ENCODE results near the gene TNFSF12. TPM values are rescaled to one million over a fixed set of nuclear protein-coding genes. Genes with fewer than 3 reads are reported as not detected.
A peak's percentile ranks its signal among the peaks of the same experiment; 100 is the strongest.

TNFSF12 gene
- total RNA-seq, 3 donors from 2014 or later, result 39.3 to 65.3 (median 41.1) TPM

- intact Hi-C loops (cut with DNase I; ENCODE audit: low total_unique reads), result no loop called here
Observed at GRCh38 chr17:7588553-7589203, 39.8 kb downstream of the TNFSF12 start.

GRCh38 chr17:7589204-7589868 lies 40.5 kb downstream of the TNFSF12 start:
- Histone ChIP-seq H3K4me3 (peak overlapping the region; percentile 32 to 79 (median 60)), H3K27me3 (no peaks in the 10 kb centered on the region), H3K36me3 (peaks cover 12% of the 10 kb centered on the region), H3K27ac (peak overlapping the region; percentile 68 to 80), H3K9me3 (no peaks in the 10 kb centered on the region), H3K4me1 (peaks cover 2 to 11% of the 10 kb centered on the region in 2 donors)
- peak; percentile 79 to 82 for DNase-seq (ENCODE audit: low spot score in 2 of 2)
- intact Hi-C loops (cut with DNase I; ENCODE audit: low total_unique reads), result no loop called here
- TF ChIP-seq CTCF (IDR thresholded peaks at IDR 0.05) (peak; percentile 72 to 93 (median 80)), POLR2A (IDR thresholded peaks at IDR 0.05) (no peak), POLR2AphosphoS5 (IDR thresholded peaks at IDR 0.05) (peak; percentile 36 to 44 (median 41))

More at GRCh38 chr17:7588553-7589203, 39.8 kb downstream of the TNFSF12 start:
- H3K27ac ChIP-seq, result peak overlapping the region; percentile 68 to 80
- TF ChIP-seq POLR2A (IDR thresholded peaks at IDR 0.05), result no peak
- TF ChIP-seq CTCF (IDR thresholded peaks at IDR 0.05), result no peak
- no peak for TF ChIP-seq POLR2AphosphoS5 (IDR thresholded peaks at IDR 0.05)
- peaks cover 2 to 12% of the 10 kb centered on the region in 2 donors for H3K4me1 ChIP-seq
- no peaks in the 10 kb centered on the region for H3K27me3 ChIP-seq
- peaks cover 12% of the 10 kb centered on the region for H3K36me3 ChIP-seq
- no peaks in the 10 kb centered on the region for H3K9me3 ChIP-seq
- no peak for DNase-seq (ENCODE audit: low spot score in 2 of 2)
- peak overlapping the region; percentile 32 to 79 (median 60) for H3K4me3 ChIP-seq

- no peaks in the 10 kb centered on the region for H3K27me3 ChIP-seq
- intact Hi-C loops (cut with DNase I; ENCODE audit: low total_unique reads), result no loop called here
- H3K4me1 ChIP-seq, result peaks cover 2 to 6% of the 10 kb centered on the region in 2 donors
- H3K9me3 ChIP-seq, result no peaks in the 10 kb centered on the region
- H3K36me3 ChIP-seq, result peaks cover 12% of the 10 kb centered on the region
- no peak for TF ChIP-seq CTCF (IDR thresholded peaks at IDR 0.05)
- TF ChIP-seq POLR2A (IDR thresholded peaks at IDR 0.05), result no peak
- no peak for TF ChIP-seq POLR2AphosphoS5 (IDR thresholded peaks at IDR 0.05)
- peak within 1 kb of the TSS; percentile 32 to 79 (median 60) for H3K4me3 ChIP-seq
- DNase-seq (ENCODE audit: low spot score in 2 of 2), result no peak
- H3K27ac ChIP-seq, result peak within 1 kb of the TSS; percentile 68 to 80
Observed at GRCh38 chr17:7589891-7590691, 41.2 kb downstream of the TNFSF12 start, which contains the start of gene SOX15. SOX15 (minus strand) TSS chr17:7590094; CDS start chr17:7589676, 418 bp downstream.

- Histone ChIP-seq H3K4me1 (peaks cover 2 to 6% of the 10 kb centered on the region in 2 donors), H3K36me3 (peaks cover 12% of the 10 kb centered on the region), H3K27ac (no peak overlapping the region), H3K27me3 (no peaks in the 10 kb centered on the region), H3K4me3 (no peak overlapping the region), H3K9me3 (no peaks in the 10 kb centered on the region)
- intact Hi-C loops (cut with DNase I; ENCODE audit: low total_unique reads), result no loop called here
- DNase-seq (ENCODE audit: low spot score in 2 of 2), result no peak
- TF ChIP-seq POLR2AphosphoS5 (IDR thresholded peaks at IDR 0.05) (no peak), CTCF (IDR thresholded peaks at IDR 0.05) (no peak), POLR2A (IDR thresholded peaks at IDR 0.05) (no peak)
Observed at GRCh38 chr17:7590743-7591142, 41.9 kb downstream of the TNFSF12 start.
